SK-N-MC (cell line): ENCODE results near the gene ELK4.

Experiments
- FOXP2 ChIP-seq: optimal IDR thresholded peaks from 2 replicates; pipeline ENCODE3; 2011; ENCODE audit warnings: mild to moderate bottlenecking, moderate library complexity; ENCODE audit not compliant: insufficient read depth; ENCODE audit errors: extremely low read length, control extremely low read depth
- POLR2AphosphoS5 ChIP-seq: IDR thresholded peaks from 2 replicates; pipeline ENCODE4 v1.6.1; 2012; ENCODE audit warnings: mild to moderate bottlenecking, low read depth, low read length, borderline replicate concordance

GRCh38 chr1:205665201-205666045 is 33.6 kb upstream of the ELK4 start:
- no peak for TF ChIP-seq FOXP2
- TF ChIP-seq POLR2AphosphoS5, result no peak
